DLD1 (cell line): ENCODE results near the gene PBX4.
"Not testable (repeated sequence)": the region's sequence is repeated elsewhere in the genome, so short reads cannot be mapped to it uniquely, and the experiment has no call there.

Experiments used
- in situ Hi-C: cut with HindIII; loops from 2 replicates; pipeline ENCODE4 v1.10.0; 2017; ENCODE audit warnings: low sequenced_read_pairs

Gene PBX4

GRCh38 chr19:19618219-19619051 lies at the start of gene PBX4:
Gene PBX4, minus strand, starts transcription at chr19:19618687. Its CDS starts 58 bp downstream, at chr19:19618629.
- in situ Hi-C loops, result no loop called here

GRCh38 chr19:19665420-19665948 lies 47.0 kb upstream of the PBX4 start:
- in situ Hi-C loops, result not testable (repeated sequence)

GRCh38 chr19:19663256-19664120 lies 45.0 kb upstream of the PBX4 start, which contains the start of gene ATP13A1:
Gene ATP13A1, minus strand, starts transcription at chr19:19663676. Its CDS starts 10 bp downstream, at chr19:19663666.
- in situ Hi-C loops, result no loop called here

- in situ Hi-C loops, result no loop called here
Measured at GRCh38 chr19:19662871-19663255, 44.4 kb upstream of the PBX4 start.

- in situ Hi-C loops, result no loop called here
Measured at GRCh38 chr19:19662344-19662743, 43.9 kb upstream of the PBX4 start.

GRCh38 chr19:19661675-19662251 lies 43.3 kb upstream of the PBX4 start:
- in situ Hi-C loops, result no loop called here

GRCh38 chr19:19661141-19661674 lies 42.7 kb upstream of the PBX4 start:
- in situ Hi-C loops, result no loop called here

GRCh38 chr19:19659646-19660245 lies 41.3 kb upstream of the PBX4 start:
- in situ Hi-C loops, result no loop called here

GRCh38 chr19:19657397-19657783 lies 38.9 kb upstream of the PBX4 start:
- in situ Hi-C loops, result no loop called here

GRCh38 chr19:19656451-19657396 lies 38.2 kb upstream of the PBX4 start:
- in situ Hi-C loops, result no loop called here

- in situ Hi-C loops, result no loop called here
Measured at GRCh38 chr19:19655641-19656343, 37.3 kb upstream of the PBX4 start.

- in situ Hi-C loops, result no loop called here
Measured at GRCh38 chr19:19655051-19655594, 36.6 kb upstream of the PBX4 start.

- in situ Hi-C loops, result no loop called here
Measured at GRCh38 chr19:19654441-19654840, 36.0 kb upstream of the PBX4 start.

- in situ Hi-C loops, result no loop called here
Measured at GRCh38 chr19:19653597-19654147, 35.2 kb upstream of the PBX4 start.

- in situ Hi-C loops, result no loop called here
Measured at GRCh38 chr19:19652482-19653295, 34.2 kb upstream of the PBX4 start.

- in situ Hi-C loops, result no loop called here
Measured at GRCh38 chr19:19651076-19651475, 32.6 kb upstream of the PBX4 start.

- in situ Hi-C loops, result no loop called here
Measured at GRCh38 chr19:19650331-19650730, 31.8 kb upstream of the PBX4 start.
